ENCODE results near the gene PHLDB3.

PHLDB3 gene

GRCh38 chr19:43499042-43499441, 5.5 kb downstream of the PHLDB3 start:
- DNase-seq, result no peak
- Histone ChIP-seq H3K9me3 (ENCODE audit: severe bottlenecking) (no peaks in the 10 kb centered on the region), H3K36me3 (peaks cover 26% of the 10 kb centered on the region), H3K4me3 (ENCODE audit: low read depth, low read length) (no peak overlapping the region), H3K27ac (no peak overlapping the region), H3K27me3 (ENCODE audit: insufficient read depth, low read depth, severe bottlenecking) (no peaks in the 10 kb centered on the region)
- no peak for TF ChIP-seq CTCF (IDR thresholded peaks at IDR 0.05; ENCODE audit: low read depth, low read length)

- Histone ChIP-seq H3K36me3 (peaks cover 26% of the 10 kb centered on the region), H3K4me3 (ENCODE audit: low read depth, low read length) (no peak overlapping the region), H3K27me3 (ENCODE audit: insufficient read depth, low read depth, severe bottlenecking) (no peaks in the 10 kb centered on the region), H3K27ac (no peak overlapping the region), H3K9me3 (ENCODE audit: severe bottlenecking) (no peaks in the 10 kb centered on the region)
- no peak for TF ChIP-seq CTCF (IDR thresholded peaks at IDR 0.05; ENCODE audit: low read depth, low read length)
- no peak for DNase-seq
Observed at GRCh38 chr19:43498233-43498842, 6.2 kb downstream of the PHLDB3 start.

GRCh38 chr19:43496960-43497359, 7.6 kb downstream of the PHLDB3 start:
- no peaks in the 10 kb centered on the region for H3K27me3 ChIP-seq (ENCODE audit: insufficient read depth, low read depth, severe bottlenecking)
- H3K36me3 ChIP-seq, result peaks cover 25% of the 10 kb centered on the region
- H3K4me3 ChIP-seq (ENCODE audit: low read depth, low read length), result no peak overlapping the region
- no peak for DNase-seq
- no peak for TF ChIP-seq CTCF (IDR thresholded peaks at IDR 0.05; ENCODE audit: low read depth, low read length)
- no peaks in the 10 kb centered on the region for H3K9me3 ChIP-seq (ENCODE audit: severe bottlenecking)
- no peak overlapping the region for H3K27ac ChIP-seq

GRCh38 chr19:43495082-43495481, 9.5 kb downstream of the PHLDB3 start:
- no peak for DNase-seq
- no peak overlapping the region for H3K27ac ChIP-seq
- H3K36me3 ChIP-seq, result peaks cover 25% of the 10 kb centered on the region

GRCh38 chr19:43490759-43491158, 13.8 kb downstream of the PHLDB3 start:
- peaks cover 15% of the 10 kb centered on the region for H3K36me3 ChIP-seq
- TF ChIP-seq CTCF (IDR thresholded peaks at IDR 0.05; ENCODE audit: low read depth, low read length), result no peak
- H3K9me3 ChIP-seq (ENCODE audit: severe bottlenecking), result no peaks in the 10 kb centered on the region
- H3K4me3 ChIP-seq (ENCODE audit: low read depth, low read length), result no peak overlapping the region
- no peak for DNase-seq
- H3K27ac ChIP-seq, result no peak overlapping the region
- H3K27me3 ChIP-seq (ENCODE audit: insufficient read depth, low read depth, severe bottlenecking), result no peaks in the 10 kb centered on the region

More at GRCh38 chr19:43495082-43495481, 9.5 kb downstream of the PHLDB3 start:
- no peak for TF ChIP-seq CTCF (IDR thresholded peaks at IDR 0.05; ENCODE audit: low read depth, low read length)
- Histone ChIP-seq H3K9me3 (ENCODE audit: severe bottlenecking) (no peaks in the 10 kb centered on the region), H3K27me3 (ENCODE audit: insufficient read depth, low read depth, severe bottlenecking) (no peaks in the 10 kb centered on the region), H3K4me3 (ENCODE audit: low read depth, low read length) (no peak overlapping the region)
